Measurements from ENCODE around the gene TGFB2.

TGFB2 gene

DNA sequence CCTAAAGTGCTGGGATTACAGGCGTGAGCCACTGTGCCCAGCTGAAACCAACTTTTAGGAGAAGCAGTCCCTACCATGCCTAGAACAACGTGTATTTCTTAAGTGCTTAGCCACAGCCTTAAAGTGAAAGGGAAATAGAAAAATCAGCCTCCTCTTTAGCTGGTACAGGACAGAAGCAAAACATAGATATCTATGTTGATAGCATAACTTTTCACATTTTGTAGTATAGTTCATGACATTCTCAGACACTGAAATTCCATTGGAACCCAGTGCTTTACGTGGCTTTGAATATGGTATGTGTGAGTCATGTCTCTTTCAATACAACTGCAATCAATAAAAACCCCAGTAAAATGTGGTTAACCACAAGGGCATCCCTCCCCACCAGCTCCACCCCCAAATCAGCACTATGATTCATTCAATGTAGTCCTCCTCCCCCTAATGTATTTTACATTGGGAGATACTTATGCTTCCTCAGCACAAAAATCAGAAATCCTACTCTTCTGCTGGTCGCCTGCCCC is 32.1 kb downstream of the TGFB2 start:
- no peak for DNase-seq
- TF ChIP-seq GATA1 (IDR thresholded peaks at IDR 0.05; ENCODE audit: low read depth, low read length), result no peak
- TF ChIP-seq POLR2A (IDR thresholded peaks at IDR 0.05; ENCODE audit: low read length), result no peak

DNA sequence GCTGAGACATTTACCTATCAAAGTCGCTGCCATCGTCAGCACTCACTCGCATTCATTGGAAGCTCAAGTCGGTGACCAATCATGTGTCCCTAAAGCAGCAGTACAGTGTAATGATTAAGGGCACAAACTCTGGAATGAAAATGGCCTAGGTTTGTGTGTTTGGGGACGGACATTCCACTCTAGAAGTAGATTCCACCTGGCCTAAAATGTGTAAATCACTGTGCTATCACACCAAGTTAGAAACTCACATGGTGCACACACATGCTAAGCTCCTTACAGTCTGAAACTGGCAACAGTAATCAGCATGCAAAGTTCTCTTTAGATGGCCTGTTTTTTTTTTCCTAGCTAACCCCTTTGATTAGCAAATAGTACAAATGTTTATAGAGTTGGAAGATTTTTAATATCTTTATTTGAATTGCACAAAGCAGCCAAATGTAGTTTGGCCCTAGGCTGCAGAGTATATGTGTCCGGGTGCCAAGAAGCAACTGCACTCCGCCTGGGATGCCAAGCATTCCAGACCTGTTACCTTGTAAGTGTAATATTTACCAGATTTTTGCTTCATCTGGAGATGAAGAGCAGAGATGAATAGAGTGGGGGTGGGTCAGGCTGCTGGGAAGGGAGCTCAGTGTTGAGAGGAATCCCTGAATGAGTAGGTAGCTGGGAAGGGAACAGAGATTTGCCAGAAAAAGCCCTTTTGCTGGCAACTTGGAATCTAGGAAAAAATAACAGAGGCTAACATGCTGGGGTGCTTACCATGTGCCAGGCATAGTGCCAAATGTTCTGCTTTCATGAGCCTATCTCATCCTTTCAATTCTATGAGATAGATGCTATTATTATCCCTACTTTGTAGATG is 35.2 kb downstream of the TGFB2 start:
- TF ChIP-seq POLR2A (IDR thresholded peaks at IDR 0.05; ENCODE audit: low read length) (no peak), GATA1 (IDR thresholded peaks at IDR 0.05; ENCODE audit: low read depth, low read length) (no peak)
- no peak for DNase-seq

DNA sequence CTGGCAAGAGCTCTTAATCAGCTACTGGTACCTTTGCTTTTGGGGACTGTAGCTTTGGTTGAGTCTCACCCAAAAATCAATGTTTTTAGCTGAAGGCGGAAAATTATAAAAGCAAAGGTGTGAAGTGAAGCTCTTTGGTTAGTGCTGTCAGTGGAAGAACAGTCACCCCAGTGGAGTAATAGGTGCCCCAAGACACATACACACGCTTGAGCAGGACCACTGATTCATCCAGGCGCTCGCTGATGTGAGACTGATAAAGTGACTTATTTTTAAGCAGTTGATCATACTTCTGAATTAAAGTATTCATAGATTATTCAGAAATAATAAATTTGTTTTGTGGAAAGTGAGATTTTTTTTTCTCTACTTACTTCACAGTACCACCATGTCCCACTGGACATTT is 37.1 kb downstream of the TGFB2 start:
- TF ChIP-seq GATA1 (IDR thresholded peaks at IDR 0.05; ENCODE audit: low read depth, low read length), result no peak
- TF ChIP-seq POLR2A (IDR thresholded peaks at IDR 0.05; ENCODE audit: low read length), result no peak
- no peak for DNase-seq

DNA sequence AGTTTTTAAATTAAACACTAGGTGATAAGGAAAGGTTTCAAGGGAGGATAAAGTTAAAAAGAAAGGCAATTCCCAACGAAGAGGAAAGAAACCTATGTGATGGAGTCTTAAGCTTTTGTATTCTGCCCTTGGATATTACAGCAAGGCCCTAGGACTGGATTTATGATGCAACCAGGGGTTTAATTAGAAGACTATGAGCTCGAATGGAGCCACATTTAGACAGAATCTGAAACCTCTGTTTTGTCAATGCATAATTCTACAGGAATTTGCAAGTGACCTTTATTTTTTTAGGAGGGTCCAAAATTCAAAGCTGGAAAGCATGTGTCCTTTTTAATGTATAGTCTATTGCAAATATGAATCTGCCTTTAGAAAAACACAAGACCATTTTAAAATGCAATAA is 37.9 kb downstream of the TGFB2 start:
- no peak for DNase-seq
- TF ChIP-seq POLR2A (IDR thresholded peaks at IDR 0.05; ENCODE audit: low read length), result no peak
- no peak for TF ChIP-seq GATA1 (IDR thresholded peaks at IDR 0.05; ENCODE audit: low read depth, low read length)

DNA sequence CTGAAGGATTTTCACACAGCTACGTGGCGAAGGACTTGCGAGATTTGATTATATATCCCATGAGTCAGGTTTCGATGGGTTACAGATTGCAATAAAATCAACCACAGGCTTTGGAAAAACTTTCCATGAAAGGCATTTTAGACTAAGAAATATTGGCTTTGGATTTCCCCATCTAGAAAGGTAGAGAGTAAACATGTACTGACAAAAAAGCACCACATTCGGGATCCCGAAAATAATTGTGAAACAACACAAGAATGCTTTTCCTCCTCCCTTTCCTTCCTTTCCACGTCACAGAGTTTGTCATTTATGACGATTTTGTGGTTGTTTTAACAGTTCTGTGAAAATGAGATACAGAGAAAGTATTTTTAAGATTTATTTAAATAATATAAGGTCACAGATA is 38.5 kb downstream of the TGFB2 start:
- DNase-seq, result no peak
- TF ChIP-seq POLR2A (IDR thresholded peaks at IDR 0.05; ENCODE audit: low read length), result no peak
- TF ChIP-seq GATA1 (IDR thresholded peaks at IDR 0.05; ENCODE audit: low read depth, low read length), result no peak

DNA sequence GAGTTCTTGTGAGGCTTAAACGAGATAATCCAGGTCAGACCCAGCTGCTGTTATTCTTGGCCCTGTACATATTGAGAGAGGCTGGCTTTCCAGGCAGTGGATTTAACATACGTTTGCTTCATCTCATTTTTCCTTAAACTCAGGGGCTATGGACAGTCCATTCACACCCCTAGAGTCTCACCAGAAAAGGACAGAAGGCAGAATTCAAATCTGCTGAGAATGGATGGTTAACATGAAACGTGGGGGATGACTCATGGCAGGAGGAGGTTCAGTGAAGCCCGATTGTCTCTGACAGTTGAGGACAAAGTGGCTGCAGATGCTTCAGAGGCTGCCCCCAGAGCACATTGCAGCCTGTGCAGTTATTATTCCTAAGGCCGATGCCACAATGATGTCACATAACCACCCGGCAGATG is 39.5 kb downstream of the TGFB2 start:
- TF ChIP-seq POLR2A (IDR thresholded peaks at IDR 0.05; ENCODE audit: low read length) (no peak), GATA1 (IDR thresholded peaks at IDR 0.05; ENCODE audit: low read depth, low read length) (no peak)
- no peak for DNase-seq

DNA sequence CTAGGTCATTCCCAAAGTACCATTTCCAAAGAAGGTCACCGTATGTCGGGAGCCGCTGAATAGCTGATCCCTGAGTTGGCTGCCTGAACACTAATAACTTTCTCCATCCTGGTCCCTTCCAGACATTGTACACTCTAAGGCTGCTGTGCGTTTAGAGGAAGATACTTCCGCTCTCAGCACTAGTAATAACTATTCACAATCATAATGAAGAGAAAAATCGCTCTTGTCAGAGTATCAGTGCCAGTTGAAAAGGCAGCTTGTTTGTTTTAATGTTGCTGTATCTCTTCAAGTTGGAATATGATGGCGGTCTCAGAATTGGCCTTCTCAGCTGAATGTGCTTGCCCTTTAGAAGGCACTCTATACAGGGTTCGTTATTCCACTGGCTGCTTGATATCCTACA is 43.5 kb downstream of the TGFB2 start:
- no peak for DNase-seq

DNA sequence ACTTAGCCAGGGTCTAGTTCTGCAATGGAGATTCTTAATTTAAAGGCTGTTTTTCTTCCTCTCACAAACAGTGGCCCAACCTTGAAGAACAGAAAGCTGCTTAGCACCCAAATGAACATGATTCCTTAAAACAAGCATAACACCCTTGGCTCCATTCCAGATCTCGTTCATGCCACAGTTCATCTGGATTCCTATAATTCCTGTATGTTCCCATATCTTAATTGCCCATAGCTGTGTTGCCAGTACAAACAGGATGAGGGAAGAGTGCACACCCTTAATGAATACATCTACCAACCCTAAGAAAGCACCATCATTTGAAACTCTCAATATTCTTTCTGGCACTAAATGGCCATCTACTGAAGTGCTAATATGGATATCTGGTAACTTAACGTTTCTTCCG is 45.5 kb downstream of the TGFB2 start:
- TF ChIP-seq POLR2A (IDR thresholded peaks at IDR 0.05; ENCODE audit: low read length), result no peak
- no peak for TF ChIP-seq GATA1 (IDR thresholded peaks at IDR 0.05; ENCODE audit: low read depth, low read length)
- no peak for DNase-seq

More for the DNA sequence above, 43.5 kb downstream of the TGFB2 start:
- TF ChIP-seq GATA1 (IDR thresholded peaks at IDR 0.05; ENCODE audit: low read depth, low read length) (no peak), POLR2A (IDR thresholded peaks at IDR 0.05; ENCODE audit: low read length) (no peak)

DNA sequence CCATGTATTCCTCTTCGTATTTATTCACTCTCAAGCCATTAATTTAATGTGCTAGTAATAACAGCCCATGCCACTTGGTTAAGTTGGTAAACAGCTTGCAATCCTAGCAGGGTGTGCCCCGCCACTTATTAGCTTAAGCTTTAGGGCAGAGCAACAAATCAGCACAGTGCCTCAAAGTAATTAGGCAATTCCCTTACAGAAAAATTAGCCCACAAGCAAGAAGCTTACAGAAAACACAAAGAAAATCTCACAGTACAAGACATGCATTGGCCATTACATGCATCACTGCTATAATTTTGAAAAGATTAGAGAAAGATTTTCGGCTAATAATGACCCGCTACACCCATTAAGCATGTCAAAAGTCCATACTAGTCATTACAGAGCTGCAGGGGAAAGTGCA is 47.6 kb downstream of the TGFB2 start:
- TF ChIP-seq POLR2A (IDR thresholded peaks at IDR 0.05; ENCODE audit: low read length) (no peak), GATA1 (IDR thresholded peaks at IDR 0.05; ENCODE audit: low read depth, low read length) (no peak)

DNA sequence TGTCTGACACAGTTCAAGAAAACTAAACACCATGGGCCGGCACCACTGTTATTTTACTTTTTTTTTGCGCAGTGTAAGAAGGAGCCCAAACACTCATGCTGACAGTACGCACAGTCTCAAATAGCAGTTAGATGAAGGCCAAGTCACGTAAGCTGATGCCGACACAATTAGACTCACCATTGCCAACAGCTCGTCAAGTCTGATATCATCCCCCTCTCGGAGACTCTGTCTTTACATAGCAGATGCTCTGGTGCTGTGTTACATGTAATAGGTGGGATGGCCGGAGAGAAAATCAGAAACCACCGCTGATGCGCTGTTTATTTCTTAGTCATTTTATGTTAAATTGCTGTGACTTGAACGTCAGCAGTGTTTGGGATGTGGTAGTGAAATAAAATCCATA is 49.3 kb downstream of the TGFB2 start:
- DNase-seq, result no peak
- no peak for TF ChIP-seq GATA1 (IDR thresholded peaks at IDR 0.05; ENCODE audit: low read depth, low read length)
- TF ChIP-seq POLR2A (IDR thresholded peaks at IDR 0.05; ENCODE audit: low read length), result no peak

More for the DNA sequence above, 47.6 kb downstream of the TGFB2 start:
- DNase-seq, result no peak

DNA sequence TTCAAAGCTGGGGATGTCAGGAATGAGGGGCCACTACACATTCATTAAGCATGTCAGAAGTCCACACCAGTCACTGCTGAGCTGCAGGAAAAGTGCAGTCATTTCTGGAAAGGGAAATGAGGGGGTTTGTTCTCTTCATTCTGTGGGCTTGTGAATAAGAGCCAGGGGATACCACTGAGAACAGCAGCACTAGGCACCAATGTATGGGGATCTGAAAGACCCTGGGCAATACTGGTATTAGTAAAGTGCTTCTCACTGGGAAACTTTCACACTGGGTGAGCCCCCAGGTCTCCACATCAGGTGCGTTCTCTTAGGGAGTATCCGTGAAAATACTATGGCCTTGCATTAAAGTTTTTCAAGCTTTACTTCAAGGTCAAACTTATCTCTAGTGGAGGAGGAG is 49.9 kb downstream of the TGFB2 start:
- DNase-seq, result no peak
- TF ChIP-seq POLR2A (IDR thresholded peaks at IDR 0.05; ENCODE audit: low read length) (no peak), GATA1 (IDR thresholded peaks at IDR 0.05; ENCODE audit: low read depth, low read length) (no peak)

DNA sequence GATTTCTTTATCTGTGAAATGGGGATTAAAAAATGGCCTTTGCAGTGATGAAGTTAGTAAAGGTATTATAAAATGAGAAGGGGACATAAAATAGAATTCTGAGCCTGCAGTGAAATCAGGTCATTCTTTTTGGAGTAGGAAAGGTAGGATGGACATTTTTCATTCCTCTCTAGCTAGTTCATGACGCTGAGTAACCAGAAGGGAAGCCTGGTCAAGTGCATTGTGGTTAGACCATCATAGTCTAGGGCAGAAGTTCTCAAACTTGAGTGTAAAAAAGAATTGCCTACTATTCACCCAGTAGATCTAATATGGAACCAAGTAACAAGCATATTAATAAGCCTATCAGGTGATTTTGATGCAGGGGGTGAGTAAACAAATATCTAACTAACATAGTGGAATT is 50.8 kb downstream of the TGFB2 start:
- TF ChIP-seq GATA1 (IDR thresholded peaks at IDR 0.05; ENCODE audit: low read depth, low read length), result no peak
- no peak for TF ChIP-seq POLR2A (IDR thresholded peaks at IDR 0.05; ENCODE audit: low read length)
- no peak for DNase-seq

DNA sequence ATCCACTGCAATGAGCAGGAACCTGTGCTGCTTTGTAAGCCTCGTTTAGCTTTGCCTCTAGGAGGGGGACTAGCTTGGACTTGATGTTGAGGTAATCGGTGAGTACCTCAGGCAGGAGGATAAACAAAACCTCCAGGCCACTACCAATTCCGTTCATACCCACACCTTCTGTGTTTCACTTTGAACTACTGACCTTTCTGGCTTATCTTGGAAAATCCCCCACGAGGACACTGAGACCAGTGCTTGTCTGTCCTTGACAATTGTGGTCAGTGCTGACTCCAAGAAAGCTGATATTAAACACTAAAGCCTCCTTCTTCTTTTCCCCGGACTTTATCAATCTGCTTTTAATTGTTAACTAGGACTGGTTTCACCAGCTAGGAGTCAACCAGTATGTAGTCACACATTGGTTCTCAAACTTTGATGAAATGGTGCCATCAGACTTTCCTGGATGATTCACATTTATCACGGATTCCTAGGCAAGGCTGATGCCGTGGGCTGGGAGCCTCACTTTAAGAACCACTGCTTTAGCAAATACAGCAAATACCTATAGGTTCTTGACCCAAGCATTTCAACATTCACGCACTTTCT is 52.7 kb downstream of the TGFB2 start:
- DNase-seq, result no peak
- no peak for TF ChIP-seq POLR2A (IDR thresholded peaks at IDR 0.05; ENCODE audit: low read length)
- no peak for TF ChIP-seq GATA1 (IDR thresholded peaks at IDR 0.05; ENCODE audit: low read depth, low read length)

DNA sequence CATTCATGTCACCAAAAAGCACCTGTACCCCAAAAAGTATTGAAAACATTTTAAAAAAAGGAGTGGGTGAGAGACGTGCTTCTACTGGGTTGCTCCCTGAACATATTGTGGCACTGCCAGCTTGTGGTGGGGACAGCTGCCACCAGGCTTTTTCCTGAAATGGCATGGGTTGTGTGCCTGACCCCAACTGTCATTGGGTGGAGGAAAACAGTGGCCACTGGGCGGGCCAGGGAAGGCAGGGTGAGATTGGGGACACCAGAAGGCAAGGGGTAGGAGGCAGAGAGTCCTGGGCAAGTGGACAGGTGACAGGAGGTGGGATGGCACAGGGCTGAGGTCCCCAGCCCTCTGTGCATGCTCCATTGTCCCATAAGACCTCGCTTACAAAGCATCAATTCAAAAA is 55.5 kb downstream of the TGFB2 start:
- no peak for TF ChIP-seq POLR2A (IDR thresholded peaks at IDR 0.05; ENCODE audit: low read length)
- no peak for TF ChIP-seq GATA1 (IDR thresholded peaks at IDR 0.05; ENCODE audit: low read depth, low read length)

More for the DNA sequence above, 55.5 kb downstream of the TGFB2 start:
- DNase-seq, result no peak

Measured in erythroblast (primary cell).